Effector memory CD4-positive, alpha-beta T cell (primary cell): ENCODE results near the gene NR2C1.
"Not testable (repeated sequence)": the region's sequence is repeated elsewhere in the genome, so short reads cannot be mapped to it uniquely, and the experiment has no call there.

Experiments used
- DNase-seq, 3 donors: peaks; one replicate each; pipeline ENCODE4 v3.0.0-alpha.2; 2020
- H3K27ac ChIP-seq: 2 replicates; pipeline ENCODE4 v1.7.0; 2013; ENCODE audit warnings: mild to moderate bottlenecking, low read length, moderate library complexity; ENCODE audit not compliant: insufficient read depth, poor library complexity, severe bottlenecking
- H3K27me3 ChIP-seq: replicated peaks from 2 replicates; pipeline ENCODE4 v1.7.0; 2013; ENCODE audit warnings: mild to moderate bottlenecking, low read length; ENCODE audit not compliant: insufficient read depth, control insufficient read depth, poor library complexity, severe bottlenecking
- H3K36me3 ChIP-seq: 2 replicates; pipeline ENCODE4 v1.7.0; 2013; ENCODE audit warnings: mild to moderate bottlenecking, low read length, moderate library complexity; ENCODE audit not compliant: control insufficient read depth, insufficient read depth
- H3K4me1 ChIP-seq: 2 replicates; pipeline ENCODE4 v1.7.0; 2013; ENCODE audit warnings: low read length, mild to moderate bottlenecking; ENCODE audit not compliant: control insufficient read depth, insufficient read depth, poor library complexity, severe bottlenecking
- H3K4me3 ChIP-seq: 2 replicates; pipeline ENCODE4 v1.7.0; 2013; ENCODE audit warnings: low read length, low read depth, mild to moderate bottlenecking; ENCODE audit not compliant: insufficient read depth, poor library complexity, severe bottlenecking
- H3K9me3 ChIP-seq: 2 replicates; pipeline ENCODE4 v1.7.0; 2013; ENCODE audit warnings: mild to moderate bottlenecking, low read length, moderate library complexity; ENCODE audit not compliant: control insufficient read depth

The NR2C1 gene

GRCh38 chr12:95004610-95005009, 68.8 kb downstream of the NR2C1 start:
- Histone ChIP-seq H3K27ac (no peak overlapping the region), H3K4me3 (no peak overlapping the region)

GRCh38 chr12:95003921-95004272, 69.5 kb downstream of the NR2C1 start:
- H3K4me3 ChIP-seq, result peak overlapping the region; percentile 83
- no peaks in the 10 kb centered on the region for H3K36me3 ChIP-seq
- H3K4me1 ChIP-seq, result peaks cover 15% of the 10 kb centered on the region
- H3K27me3 ChIP-seq, result no peaks in the 10 kb centered on the region
- DNase-seq, result no peak
- H3K27ac ChIP-seq, result peak overlapping the region; percentile 72
- no peaks in the 10 kb centered on the region for H3K9me3 ChIP-seq

More at GRCh38 chr12:95004610-95005009, 68.8 kb downstream of the NR2C1 start:
- DNase-seq, result no peak
- Histone ChIP-seq H3K9me3 (no peaks in the 10 kb centered on the region), H3K4me1 (peaks cover 15% of the 10 kb centered on the region), H3K36me3 (no peaks in the 10 kb centered on the region), H3K27me3 (no peaks in the 10 kb centered on the region)

DNA sequence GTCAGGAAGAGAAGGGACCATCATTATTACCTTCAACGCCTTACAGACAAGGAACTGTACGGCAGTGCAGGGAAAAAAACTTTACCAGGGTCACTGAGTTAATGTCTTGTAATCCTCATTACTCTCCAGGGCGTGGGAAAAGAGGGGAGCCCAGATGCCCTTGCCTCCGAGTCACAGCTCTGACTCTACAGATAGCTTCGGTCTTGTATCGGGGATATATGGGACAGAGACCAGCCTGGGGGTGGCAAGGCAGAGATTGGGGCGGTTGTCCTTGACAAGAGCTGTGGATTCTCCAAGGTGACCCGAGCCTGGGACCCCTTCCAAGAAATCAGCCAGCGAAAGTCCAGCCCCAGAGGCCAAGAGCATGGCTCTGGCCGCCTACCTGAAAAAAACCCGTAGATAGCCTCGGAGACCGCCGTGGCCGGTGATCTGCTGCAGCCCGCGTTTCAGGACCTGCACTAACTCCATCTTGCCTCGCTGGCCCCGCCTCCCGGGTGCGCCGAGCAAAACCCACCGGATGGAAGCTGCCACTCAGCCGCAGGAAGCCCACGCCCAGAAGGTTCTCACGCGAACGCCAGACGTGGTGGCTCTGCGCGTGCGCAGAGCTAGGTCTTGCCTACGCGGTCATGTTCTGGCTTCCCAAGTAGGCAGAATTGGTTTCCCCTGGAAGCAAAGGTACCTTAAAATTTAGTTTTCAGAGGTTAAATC, 70.1 kb downstream of the NR2C1 start, which contains the start of gene NDUFA12:
Gene NDUFA12 (minus strand): TSS at position 485 of the 708 bp plus-strand sequence. CDS start 17 bp downstream, at position 468.
- Histone ChIP-seq H3K27me3 (no peaks in the 10 kb centered on the region), H3K4me1 (peaks cover 15% of the 10 kb centered on the region), H3K4me3 (peak within 1 kb of the TSS; percentile 83), H3K27ac (peak within 1 kb of the TSS; percentile 72), H3K36me3 (no peaks in the 10 kb centered on the region), H3K9me3 (no peaks in the 10 kb centered on the region)
- DNase-seq, result peak; percentile 88 to 92 (median 89)

DNA sequence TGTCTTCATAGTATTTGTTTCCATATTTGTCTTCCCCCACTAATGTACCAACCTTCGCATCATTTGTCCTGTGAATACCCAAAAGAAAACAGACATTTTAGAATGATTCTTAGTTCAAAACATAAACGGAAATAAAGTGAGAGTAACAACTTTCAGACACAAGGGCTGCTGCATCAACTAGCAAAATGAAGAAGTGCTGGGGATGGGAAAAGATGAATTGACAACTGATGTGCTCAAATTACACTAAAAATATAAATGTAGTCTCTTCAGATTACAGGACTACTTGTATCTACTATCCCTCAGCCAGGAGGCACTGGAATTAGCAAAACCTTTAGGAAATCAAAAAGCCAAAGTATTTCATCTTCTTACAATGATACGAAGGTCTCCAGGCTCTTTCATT, 70.7 kb downstream of the NR2C1 start:
- H3K27ac ChIP-seq, result peak overlapping the region; percentile 72
- no peak for DNase-seq

DNA sequence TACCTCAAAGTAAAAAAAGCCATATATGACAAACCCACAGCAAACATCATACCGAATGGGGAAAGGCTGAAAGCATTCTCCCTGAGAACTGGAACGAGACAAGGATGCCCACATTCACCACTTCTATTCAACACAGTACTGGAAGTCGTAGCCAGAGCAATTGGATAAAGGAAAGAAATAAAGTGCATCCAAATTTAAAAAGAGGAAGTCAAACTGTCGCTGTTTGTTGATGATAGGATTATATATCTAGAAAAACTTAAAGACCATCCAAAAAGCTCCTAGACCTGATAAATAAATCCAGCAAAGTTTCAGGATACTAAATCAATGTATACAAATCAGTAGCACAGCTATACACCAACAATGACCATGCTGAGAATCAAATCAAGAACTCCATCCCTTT, 75.1 kb downstream of the NR2C1 start:
- Histone ChIP-seq H3K27me3 (no peaks in the 10 kb centered on the region), H3K4me3 (no peak overlapping the region), H3K27ac (no peak overlapping the region), H3K9me3 (no peaks in the 10 kb centered on the region), H3K4me1 (peaks cover 15% of the 10 kb centered on the region), H3K36me3 (peaks cover 4% of the 10 kb centered on the region)
- DNase-seq, result no peak

More for the DNA sequence above, 70.7 kb downstream of the NR2C1 start:
- no peaks in the 10 kb centered on the region for H3K36me3 ChIP-seq
- H3K4me3 ChIP-seq, result peak overlapping the region; percentile 83
- H3K9me3 ChIP-seq, result no peaks in the 10 kb centered on the region
- no peaks in the 10 kb centered on the region for H3K27me3 ChIP-seq
- H3K4me1 ChIP-seq, result peaks cover 15% of the 10 kb centered on the region

- H3K9me3 ChIP-seq, result no peaks in the 10 kb centered on the region
- no peak for DNase-seq
- H3K27me3 ChIP-seq, result no peaks in the 10 kb centered on the region
- H3K27ac ChIP-seq, result no peak overlapping the region
- H3K36me3 ChIP-seq, result peaks cover 4% of the 10 kb centered on the region
- H3K4me1 ChIP-seq, result peaks cover 13% of the 10 kb centered on the region
- H3K4me3 ChIP-seq, result no peak overlapping the region
Observed at GRCh38 chr12:94997726-94998125, 75.7 kb downstream of the NR2C1 start.

DNA sequence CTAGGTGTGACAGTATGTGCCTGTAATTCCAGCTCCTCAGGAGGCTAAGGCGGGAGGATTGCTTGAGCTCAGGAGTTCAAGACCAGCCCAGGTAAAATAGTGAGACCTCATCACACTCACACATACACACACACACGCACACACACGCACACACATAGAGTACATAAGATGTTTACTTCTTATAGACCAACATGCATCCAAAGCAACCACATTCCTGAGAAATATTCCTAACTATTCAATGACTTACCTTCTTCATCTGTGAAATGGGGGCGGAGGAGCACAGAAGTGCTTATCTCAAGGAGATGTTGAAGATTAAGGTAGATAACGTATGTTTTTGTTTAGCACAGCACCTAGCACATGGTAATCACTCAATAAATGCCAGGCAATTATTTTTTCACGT, 76.4 kb downstream of the NR2C1 start:
- no peaks in the 10 kb centered on the region for H3K27me3 ChIP-seq
- peaks cover 9% of the 10 kb centered on the region for H3K36me3 ChIP-seq
- no peaks in the 10 kb centered on the region for H3K9me3 ChIP-seq
- H3K4me3 ChIP-seq, result no peak overlapping the region
- peaks cover 8% of the 10 kb centered on the region for H3K4me1 ChIP-seq
- DNase-seq, result no peak
- no peak overlapping the region for H3K27ac ChIP-seq

DNA sequence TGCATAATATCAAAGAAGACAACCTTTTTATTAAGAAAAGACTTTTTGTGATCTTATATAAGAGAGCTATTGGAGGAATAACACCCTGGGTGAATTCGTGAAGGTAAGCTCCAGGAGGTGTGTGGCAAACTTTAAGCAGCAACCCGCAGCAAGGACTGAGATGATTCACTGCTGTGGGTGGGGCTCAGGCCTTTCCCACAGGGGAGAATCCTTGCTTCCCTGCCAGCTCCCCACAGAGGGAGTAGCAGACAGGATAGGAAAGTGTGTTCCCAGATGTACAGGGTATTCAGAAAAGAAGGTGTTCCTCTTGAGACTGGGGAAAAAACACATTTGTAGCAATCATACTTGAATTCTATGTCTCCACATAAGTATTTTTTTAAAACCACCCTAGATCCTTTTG, 79.1 kb downstream of the NR2C1 start:
- Histone ChIP-seq H3K4me3 (no peak overlapping the region), H3K27ac (no peak overlapping the region), H3K4me1 (peaks cover 5% of the 10 kb centered on the region), H3K36me3 (peaks cover 14% of the 10 kb centered on the region), H3K27me3 (no peaks in the 10 kb centered on the region), H3K9me3 (no peaks in the 10 kb centered on the region)
- no peak for DNase-seq

DNA sequence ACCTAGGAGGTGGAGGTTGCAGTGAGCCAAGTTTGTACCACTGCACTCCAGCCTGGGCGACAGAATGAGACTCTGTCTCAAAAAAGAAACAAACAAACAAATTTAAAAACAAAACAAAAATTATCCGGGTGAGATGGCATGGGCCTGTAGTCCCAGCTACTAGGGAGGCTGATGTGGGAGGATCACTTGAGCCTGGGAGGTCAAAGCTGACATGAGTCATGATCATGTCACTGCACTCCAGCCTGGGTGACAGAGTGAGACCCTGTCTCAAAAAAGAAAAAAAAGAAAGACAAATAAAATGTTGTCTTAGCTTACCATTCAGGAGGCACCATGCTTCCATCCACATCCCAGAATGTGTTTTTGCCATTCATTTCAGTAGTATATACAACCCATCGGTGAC, 79.6 kb downstream of the NR2C1 start:
- H3K27me3 ChIP-seq, H3K27ac ChIP-seq: not testable (repeated sequence)
- peaks cover 14% of the 10 kb centered on the region for H3K36me3 ChIP-seq

GRCh38 chr12:94990222-94990621, 83.2 kb downstream of the NR2C1 start:
- DNase-seq, result no peak
- no peak overlapping the region for H3K4me3 ChIP-seq
- H3K27me3 ChIP-seq, result no peaks in the 10 kb centered on the region
- no peaks in the 10 kb centered on the region for H3K9me3 ChIP-seq
- no peak overlapping the region for H3K27ac ChIP-seq
- peaks cover 10% of the 10 kb centered on the region for H3K36me3 ChIP-seq
- H3K4me1 ChIP-seq, result peaks cover 13% of the 10 kb centered on the region

More for the DNA sequence above, 79.6 kb downstream of the NR2C1 start:
- not testable (repeated sequence) for DNase-seq, H3K9me3 ChIP-seq, H3K4me3 ChIP-seq, H3K4me1 ChIP-seq
